Measurements from ENCODE around the gene SEBOX. TPM values are rescaled to one million over a fixed set of nuclear protein-coding genes. Genes with fewer than 3 reads are reported as not detected.
A peak's percentile ranks its signal among the peaks of the same experiment; 100 is the strongest.

SEBOX gene
- total and polyA plus RNA-seq, 4 donors = not detected

GRCh38 chr17:28365487-28365886 is 488 bp upstream of the SEBOX start:
- Histone ChIP-seq H3K27ac (ENCODE audit: low read depth in 1 of 2, low read length in 2 of 2) (no peak overlapping the region), H3K9me3 (ENCODE audit: control insufficient read depth, low read length) (no peaks in the 10 kb centered on the region), H3K27me3 (ENCODE audit: control insufficient read depth in 1 of 2, insufficient read depth in 2 of 2, low read length in 1 of 2) (no peaks in the 10 kb centered on the region), H3K4me1 (ENCODE audit: control insufficient read depth in 1 of 2, insufficient read depth in 2 of 2, low read length in 2 of 2) (no peaks in the 10 kb centered on the region), H3K4me3 (ENCODE audit: low read length in 2 of 2) (no peak overlapping the region), H3K36me3 (ENCODE audit: control insufficient read depth in 1 of 2, insufficient read depth in 2 of 2, low read length in 1 of 2) (peaks cover 2 to 3% of the 10 kb centered on the region in 2 donors)
- WGBS, 2 donors = 87 to 94% methylated on average over 3 of the region's 3 CpGs
- ATAC-seq (ENCODE audit: low FRiP score) (no peak), DNase-seq (peak in 1 of 2 donors; percentile 32)
- intact Hi-C loops (cut with DNase I) = no loop called here

DNA sequence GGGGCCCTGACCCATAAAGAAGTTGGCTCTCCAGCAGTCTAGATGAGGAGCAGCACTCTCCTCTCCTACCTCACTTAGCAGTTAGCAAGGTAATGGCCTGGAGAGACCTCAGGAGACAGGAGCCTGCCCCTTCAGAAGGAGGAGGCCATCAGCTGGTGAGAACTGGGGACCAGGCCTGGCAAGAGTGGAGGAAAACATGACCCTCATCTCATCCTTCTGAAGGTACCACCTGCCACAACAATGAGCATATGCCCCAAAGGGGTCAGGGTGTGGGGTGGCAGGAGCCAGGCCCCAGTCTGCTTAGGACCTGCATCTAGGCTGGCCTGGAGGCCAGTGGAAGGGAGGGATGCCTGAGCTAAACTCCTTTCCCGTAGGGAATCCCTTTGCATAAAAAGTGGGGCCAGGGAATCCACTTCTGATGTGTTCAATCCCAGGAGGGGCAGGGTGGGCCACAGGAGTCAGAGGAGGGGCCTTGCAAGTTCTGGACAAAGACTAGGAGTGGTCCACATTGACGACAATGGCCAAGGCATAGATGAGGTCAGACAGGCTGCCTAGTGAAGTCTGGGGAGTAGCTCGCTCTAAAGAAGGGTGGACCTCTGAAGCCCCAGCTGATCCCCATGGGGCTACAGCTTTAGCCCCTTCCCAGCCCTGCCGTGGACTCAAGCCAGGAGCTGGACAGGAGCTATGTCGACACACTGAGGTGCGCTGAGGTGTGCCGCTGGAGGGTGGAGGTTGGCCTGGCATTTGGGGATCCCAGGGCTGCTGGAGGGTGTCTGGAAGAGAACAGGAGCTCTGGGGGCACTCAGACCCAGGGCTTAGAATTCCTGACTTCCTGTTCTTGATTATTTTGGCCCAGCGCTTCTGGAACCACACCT is 986 bp downstream of the SEBOX start:
- no peak for ATAC-seq (ENCODE audit: low FRiP score)

GRCh38 chr17:28363186-28363585 is 1.8 kb downstream of the SEBOX start:
- H3K27ac ChIP-seq (ENCODE audit: low read depth in 1 of 2, low read length in 2 of 2) = no peak overlapping the region
- H3K9me3 ChIP-seq (ENCODE audit: control insufficient read depth, low read length) = no peaks in the 10 kb centered on the region
- intact Hi-C loops (cut with DNase I) = no loop called here
- DNase-seq = peak in 1 of 2 donors; percentile 7
- no peak for ATAC-seq (ENCODE audit: low FRiP score)
- no peak overlapping the region for H3K4me3 ChIP-seq (ENCODE audit: low read length in 2 of 2)
- WGBS, 2 donors = 85% methylated on average over 5 of the region's 5 CpGs
- H3K36me3 ChIP-seq (ENCODE audit: control insufficient read depth in 1 of 2, insufficient read depth in 2 of 2, low read length in 1 of 2) = peaks cover 2 to 4% of the 10 kb centered on the region in 2 donors
- no peaks in the 10 kb centered on the region for H3K27me3 ChIP-seq (ENCODE audit: control insufficient read depth in 1 of 2, insufficient read depth in 2 of 2, low read length in 1 of 2)
- no peaks in the 10 kb centered on the region for H3K4me1 ChIP-seq (ENCODE audit: control insufficient read depth in 1 of 2, insufficient read depth in 2 of 2, low read length in 2 of 2)

More for the DNA sequence above, 986 bp downstream of the SEBOX start:
- peak in 1 of 2 donors; percentile 45 for DNase-seq
- Histone ChIP-seq H3K4me3 (ENCODE audit: low read length in 2 of 2) (no peak overlapping the region), H3K4me1 (ENCODE audit: control insufficient read depth in 1 of 2, insufficient read depth in 2 of 2, low read length in 2 of 2) (no peaks in the 10 kb centered on the region), H3K9me3 (ENCODE audit: control insufficient read depth, low read length) (no peaks in the 10 kb centered on the region), H3K36me3 (ENCODE audit: control insufficient read depth in 1 of 2, insufficient read depth in 2 of 2, low read length in 1 of 2) (peaks cover 2 to 4% of the 10 kb centered on the region in 2 donors), H3K27ac (ENCODE audit: low read depth in 1 of 2, low read length in 2 of 2) (no peak overlapping the region), H3K27me3 (ENCODE audit: control insufficient read depth in 1 of 2, insufficient read depth in 2 of 2, low read length in 1 of 2) (no peaks in the 10 kb centered on the region)
- intact Hi-C loops (cut with DNase I) = no loop called here
- 86 to 92% methylated on average over 8 of the region's 8 CpGs for WGBS, 2 donors

- no peak for ATAC-seq (ENCODE audit: low FRiP score)
- Histone ChIP-seq H3K4me1 (ENCODE audit: control insufficient read depth in 1 of 2, insufficient read depth in 2 of 2, low read length in 2 of 2) (no peaks in the 10 kb centered on the region), H3K36me3 (ENCODE audit: control insufficient read depth in 1 of 2, insufficient read depth in 2 of 2, low read length in 1 of 2) (peaks cover 2 to 6% of the 10 kb centered on the region in 2 donors), H3K27me3 (ENCODE audit: control insufficient read depth in 1 of 2, insufficient read depth in 2 of 2, low read length in 1 of 2) (no peaks in the 10 kb centered on the region), H3K9me3 (ENCODE audit: control insufficient read depth, low read length) (no peaks in the 10 kb centered on the region), H3K4me3 (ENCODE audit: low read length in 2 of 2) (peak overlapping the region; percentile 9 to 69), H3K27ac (ENCODE audit: low read depth in 1 of 2, low read length in 2 of 2) (peak overlapping the region; percentile 6 to 33)
- intact Hi-C loops (cut with DNase I) = loop anchor here in 1 of 2 donors (2.0 kb wide), 1 partner anchor 21 kb away; no protein-coding TSS in a partner anchor
- DNase-seq = peak in 1 of 2 donors; percentile 11
- 3 to 6% methylated on average over 4 of the region's 4 CpGs for WGBS, 2 donors
Observed at GRCh38 chr17:28357901-28358197, 7.2 kb downstream of the SEBOX start.

DNA sequence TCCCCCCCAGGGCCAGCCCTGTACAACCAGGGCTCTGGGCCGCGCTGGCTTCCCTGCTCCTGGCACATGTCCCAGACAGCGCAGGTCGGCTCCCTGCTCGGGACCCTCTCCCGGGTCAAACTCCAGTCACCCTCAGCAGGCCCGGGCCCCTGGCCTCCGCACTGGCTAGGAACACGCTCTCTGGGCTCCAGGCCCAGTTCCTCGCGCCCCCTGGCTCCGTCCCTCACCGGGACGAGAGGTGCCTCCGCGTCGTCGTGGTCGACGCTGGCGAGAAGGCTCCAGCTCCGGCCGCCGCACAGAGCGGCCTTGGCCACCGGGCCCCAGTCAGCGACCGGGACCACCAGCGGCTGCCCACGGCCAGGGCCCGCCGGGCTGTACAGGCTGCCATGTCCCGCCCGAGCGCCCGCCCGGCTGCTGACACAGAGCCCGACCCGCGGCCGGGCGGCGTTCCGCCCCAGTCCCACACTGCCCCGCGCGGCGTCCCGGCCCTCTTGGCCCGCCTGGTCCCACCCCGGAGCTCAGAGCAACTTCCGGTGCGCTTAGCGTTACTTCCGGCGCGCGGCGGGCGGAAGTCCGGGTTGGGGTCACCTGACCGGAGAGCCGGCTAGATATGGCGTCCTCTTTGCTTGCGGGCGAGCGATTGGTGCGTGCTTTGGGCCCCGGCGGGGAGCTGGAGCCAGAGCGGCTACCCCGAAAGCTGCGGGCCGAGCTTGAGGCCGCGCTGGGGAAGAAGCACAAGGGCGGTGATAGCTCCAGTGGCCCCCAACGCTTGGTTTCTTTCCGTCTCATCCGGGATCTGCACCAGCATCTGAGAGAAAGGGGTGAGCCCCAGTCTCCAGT is 7.7 kb downstream of the SEBOX start, which contains the start of gene POLDIP2:
TSS of gene POLDIP2 (minus strand) at position 467 of the 840 bp plus-strand sequence. CDS start at position 388, 79 bp downstream.
- intact Hi-C loops (cut with DNase I) = loop anchor here in 1 of 2 donors (2.0 kb wide), 1 partner anchor 20 kb away; no protein-coding TSS in a partner anchor
- DNase-seq (peak; percentile 98), ATAC-seq (ENCODE audit: low FRiP score) (peak; percentile 99)
- Histone ChIP-seq H3K9me3 (ENCODE audit: control insufficient read depth, low read length) (no peaks in the 10 kb centered on the region), H3K27ac (ENCODE audit: low read depth in 1 of 2, low read length in 2 of 2) (peak within 1 kb of the TSS; percentile 6 to 77), H3K4me3 (ENCODE audit: low read length in 2 of 2) (peak within 1 kb of the TSS; percentile 86 to 91), H3K36me3 (ENCODE audit: control insufficient read depth in 1 of 2, insufficient read depth in 2 of 2, low read length in 1 of 2) (peaks cover 2 to 6% of the 10 kb centered on the region in 2 donors), H3K27me3 (ENCODE audit: control insufficient read depth in 1 of 2, insufficient read depth in 2 of 2, low read length in 1 of 2) (no peaks in the 10 kb centered on the region), H3K4me1 (ENCODE audit: control insufficient read depth in 1 of 2, insufficient read depth in 2 of 2, low read length in 2 of 2) (no peaks in the 10 kb centered on the region)
- WGBS, 2 donors = 0 to 1% methylated on average over 69 to 80 of the region's 80 CpGs

DNA sequence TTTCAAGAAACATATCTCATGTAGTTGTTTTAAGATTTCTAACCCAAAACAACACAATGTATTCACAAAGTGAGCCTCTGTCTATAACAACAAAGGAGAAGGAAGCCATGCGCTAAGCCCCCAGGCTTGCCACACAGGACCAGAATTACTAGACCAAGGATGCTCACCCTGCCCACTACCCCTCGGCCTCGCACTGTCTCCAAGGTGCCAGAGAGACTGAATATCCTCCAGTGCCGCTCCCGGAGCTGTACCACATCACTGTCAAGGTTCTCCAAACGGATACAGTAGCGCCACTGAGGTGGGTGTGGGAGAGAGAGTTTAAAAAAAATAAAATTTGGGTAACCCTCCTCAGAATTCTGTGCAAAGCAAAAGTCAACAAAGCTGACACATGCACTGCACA is 14.7 kb downstream of the SEBOX start:
- no peaks in the 10 kb centered on the region for H3K9me3 ChIP-seq (ENCODE audit: control insufficient read depth, low read length)
- peaks cover 3 to 4% of the 10 kb centered on the region in 2 donors for H3K4me1 ChIP-seq (ENCODE audit: control insufficient read depth in 1 of 2, insufficient read depth in 2 of 2, low read length in 2 of 2)
- WGBS, 2 donors = 87 to 94% methylated on average over 7 of the region's 7 CpGs
- DNase-seq = no peak
- no peaks in the 10 kb centered on the region for H3K27me3 ChIP-seq (ENCODE audit: control insufficient read depth in 1 of 2, insufficient read depth in 2 of 2, low read length in 1 of 2)
- no peak overlapping the region for H3K4me3 ChIP-seq (ENCODE audit: low read length in 2 of 2)
- peaks cover 7% of the 10 kb centered on the region in 2 donors for H3K36me3 ChIP-seq (ENCODE audit: control insufficient read depth in 1 of 2, insufficient read depth in 2 of 2, low read length in 1 of 2)
- H3K27ac ChIP-seq (ENCODE audit: low read depth in 1 of 2, low read length in 2 of 2) = no peak overlapping the region
- intact Hi-C loops (cut with DNase I) = no loop called here
- ATAC-seq (ENCODE audit: low FRiP score) = no peak

GRCh38 chr17:28348979-28349378 is 16.0 kb downstream of the SEBOX start:
- no peak for DNase-seq
- Histone ChIP-seq H3K4me3 (ENCODE audit: low read length in 2 of 2) (no peak overlapping the region), H3K9me3 (ENCODE audit: control insufficient read depth, low read length) (no peaks in the 10 kb centered on the region), H3K27ac (ENCODE audit: low read depth in 1 of 2, low read length in 2 of 2) (no peak overlapping the region), H3K27me3 (ENCODE audit: control insufficient read depth in 1 of 2, insufficient read depth in 2 of 2, low read length in 1 of 2) (no peaks in the 10 kb centered on the region), H3K4me1 (ENCODE audit: control insufficient read depth in 1 of 2, insufficient read depth in 2 of 2, low read length in 2 of 2) (peaks cover 3 to 4% of the 10 kb centered on the region in 2 donors), H3K36me3 (ENCODE audit: control insufficient read depth in 1 of 2, insufficient read depth in 2 of 2, low read length in 1 of 2) (peaks cover 7 to 8% of the 10 kb centered on the region in 2 donors)
- intact Hi-C loops (cut with DNase I) = no loop called here
- no peak for ATAC-seq (ENCODE audit: low FRiP score)
- WGBS, 2 donors = 60 to 70% methylated on average over 3 of the region's 3 CpGs

DNA sequence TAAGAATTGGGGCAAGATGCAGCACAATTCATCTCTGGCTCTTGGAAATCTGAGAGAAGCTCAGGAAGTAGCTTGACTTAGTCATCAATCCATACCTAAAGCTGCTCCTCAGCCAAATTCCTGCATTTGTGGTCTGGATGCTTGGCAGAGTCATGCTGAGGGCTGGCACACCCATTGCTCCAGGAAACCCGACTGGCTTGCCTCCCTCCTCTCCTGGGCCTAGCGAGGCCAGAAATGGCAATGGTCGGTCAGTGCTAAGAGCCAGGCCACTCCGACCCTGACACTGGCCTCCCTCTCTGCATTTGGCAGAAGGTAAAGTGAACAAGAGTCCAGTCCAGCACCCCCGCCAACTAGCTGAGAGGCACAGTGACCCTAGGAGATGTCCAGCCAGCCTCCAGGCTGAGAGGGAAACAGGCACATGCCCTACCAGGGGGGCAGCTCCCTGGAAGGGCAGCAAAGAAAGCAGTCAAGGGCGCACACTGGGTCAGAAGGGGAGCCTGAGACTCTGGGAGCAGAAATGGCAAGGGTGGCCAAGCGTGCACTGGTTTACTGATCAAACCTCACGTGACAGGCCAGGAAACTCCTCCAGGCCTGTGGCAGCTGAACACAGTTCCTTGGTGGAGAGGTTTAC is 17.6 kb downstream of the SEBOX start:
- ATAC-seq (ENCODE audit: low FRiP score) (no peak), DNase-seq (peak in 1 of 2 donors; percentile 71)
- H3K27me3 ChIP-seq (ENCODE audit: control insufficient read depth in 1 of 2, insufficient read depth in 2 of 2, low read length in 1 of 2) = no peaks in the 10 kb centered on the region
- no peaks in the 10 kb centered on the region for H3K9me3 ChIP-seq (ENCODE audit: control insufficient read depth, low read length)
- 10 to 24% methylated on average over 8 of the region's 8 CpGs for WGBS, 2 donors
- intact Hi-C loops (cut with DNase I) = no loop called here
- peak overlapping the region; percentile 54 to 78 for H3K27ac ChIP-seq (ENCODE audit: low read depth in 1 of 2, low read length in 2 of 2)
- H3K4me1 ChIP-seq (ENCODE audit: control insufficient read depth in 1 of 2, insufficient read depth in 2 of 2, low read length in 2 of 2) = peaks cover 3 to 4% of the 10 kb centered on the region in 2 donors
- no peak overlapping the region for H3K4me3 ChIP-seq (ENCODE audit: low read length in 2 of 2)
- H3K36me3 ChIP-seq (ENCODE audit: control insufficient read depth in 1 of 2, insufficient read depth in 2 of 2, low read length in 1 of 2) = peaks cover 7 to 10% of the 10 kb centered on the region in 2 donors

Data from aorta (tissue), 5 donors.